Heart right ventricle (tissue), 16 donors: ENCODE measurements around the gene LTN1. TPM values are rescaled to one million over a fixed set of nuclear protein-coding genes. Genes with fewer than 3 reads are reported as not detected.
"Not testable (repeated sequence)": the region's sequence is repeated elsewhere in the genome, so short reads cannot be mapped to it uniquely, and the experiment has no call there.

ENCODE experiments used
- ATAC-seq, 8 donors: fragments of 200-7000 bp; cut with Tn5 transposase; one replicate each; pipeline ENCODE4 v1.9.1; 2020; ENCODE audit warnings: mild to moderate bottlenecking in 8 of 8, moderate library complexity in 8 of 8, moderate number of reproducible peaks in 1 of 8
- DNase-seq, 2 donors: peaks; one replicate each; pipeline ENCODE4 v3.0.0-alpha.2; 2020
- H3K27ac ChIP-seq, 10 donors: fragments of 200-600 bp; sonication (generic) in 2 of 10; one replicate each; pipeline versions ENCODE4 v1.5.0 to v1.8.0; 2020 to 2022; ENCODE audit warnings: mild to moderate bottlenecking in 3 of 10
- H3K27me3 ChIP-seq, 7 donors: fragments of 200-600 bp; one replicate each; pipeline ENCODE4 v1.8.0; 2021 to 2022; ENCODE audit warnings: mild to moderate bottlenecking in 2 of 7
- H3K36me3 ChIP-seq, 9 donors: fragments of 200-600 bp; sonication (generic) in 1 of 9; one replicate each; pipeline versions ENCODE4 v1.5.0 to v1.8.0; 2020 to 2022; ENCODE audit warnings: mild to moderate bottlenecking in 2 of 9
- H3K4me1 ChIP-seq, 9 donors: fragments of 200-600 bp; sonication (generic) in 1 of 9; one replicate each; pipeline versions ENCODE4 v1.5.0 to v1.8.0; 2020 to 2022; ENCODE audit warnings: mild to moderate bottlenecking in 4 of 9
- H3K4me3 ChIP-seq, 10 donors: fragments of 200-600 bp; sonication (generic) in 2 of 10; one replicate each; pipeline versions ENCODE4 v1.5.0 to v1.8.0; 2020 to 2022; ENCODE audit warnings: mild to moderate bottlenecking in 7 of 10, moderate library complexity in 2 of 10
- H3K9me3 ChIP-seq, 11 donors: fragments of 200-600 bp in 10 of 11; sonication (generic) in 2 of 11; one replicate each; pipeline versions ENCODE4 v1.5.0 to v1.8.0; 2013 to 2022; ENCODE audit warnings: mild to moderate bottlenecking in 2 of 11, control low read depth in 1 of 11, moderate library complexity in 1 of 11
- CTCF ChIP-seq, 9 donors: fragments of 200-600 bp; sonication (generic) in 2 of 9; IDR thresholded peaks; one replicate each; pipeline versions ENCODE4 v1.5.0 to v1.8.0; 2021 to 2022; ENCODE audit warnings: antibody characterized with exemption in 9 of 9, mild to moderate bottlenecking in 5 of 9, moderate library complexity in 1 of 9
- WGBS, 2 donors: extraction: QIAGEN DNeasy Blood & Tissue Kit; methylation state at CpG; one replicate each; pipeline ENCODE4 v1.1.7; 2013; ENCODE audit warnings: inconsistent platforms in 1 of 2; 5-methylcytosine and 5-hydroxymethylcytosine counted together
- intact Hi-C, 10 donors: fragments of 100-400 bp; cut with DNase I; formaldehyde crosslinking; loops; one replicate each; pipeline versions ENCODE4 v1.11.1 to v1.14.2; 2022
- polyA plus RNA-seq, 2 donors: library from polyadenylated mRNA; stranded (reverse); fragments of 200-250 nt; gene quantifications; one replicate each; pipeline ENCODE4 v1.2.3, GENCODE V29; 2013
- total RNA-seq, 10 donors: library from RNA; stranded (reverse); fragmentation: NEBNext Ultra II Directional in 3 of 10; extraction: Animal tissue kit (Norgen Biotek cat#: 25700) in 3 of 10; gene quantifications; one replicate each; pipeline versions ENCODE4 v1.2.1 to v1.2.4, GENCODE V29; 2021 to 2023
- donor health status: Arrhythmogenic right ventricular cardiomyopathy.
- donor health status: ischemic (EF 13 %, LVEDD 7.1; RV severe dilation, severe dysfunction).
- donor health status: healthy with polysubstance abuse.
- donor health status: DM: no; HTN: yes; CAD: no.
- donor health status: DM: no; HTN: no; CAD: no.
- donor health status: ischemic (EF 25% LVEDD 6.9; RV normal size, moderate dysfunction).
- donor health status: ischemic (EF 25% LVEDD 5.7; RV mildly dilated, moderate dysfunction).
- donor health status: healthy.
- donor health status: DM: yes; HTN: yes; CAD: no.
- donor health status: Ischemic cardiomyopathy.
- donor health status: ischemic (EF 35%, LVEDD 5.7; RV mildly dilated, moderate dysfunction).
- donor health status: nonischemic (EF 11% LVEDD 7.7; RV severe dilation, severe dysfunction).
- donor health status: DM: yes; HTN: yes; CAD: no.
- donor health status: PGD.
- donor health status: ischemic (EF 29% LVEDD 5.4; RV normal size, mild dysfunction).
- donor health status: nonischemic (EF 23%, LVEDD 6.1; RV moderate dilation, normal function).

Gene LTN1
- total and polyA plus RNA-seq, 12 donors: 3.2 to 20.4 (median 17.7) TPM

- no peak for TF ChIP-seq CTCF (IDR thresholded peaks at IDR 0.05)
- Histone ChIP-seq H3K9me3 (no peaks in the 10 kb centered on the region), H3K27ac (no peak overlapping the region), H3K4me3 (no peak overlapping the region), H3K4me1 (peaks cover 0 to 52% (median 36%) of the 10 kb centered on the region in 9 donors), H3K27me3 (no peaks in the 10 kb centered on the region), H3K36me3 (no peaks in the 10 kb centered on the region)
- ATAC-seq (no peak), DNase-seq (no peak)
- intact Hi-C loops: no loop called here
- 78 to 86% methylated on average over 4 of the region's 4 CpGs for WGBS, 2 donors
These were observed 29.5 kb upstream of the LTN1 start for GRCh38 chr21:29022166-29022565.

GRCh38 chr21:29018540-29018939 is 25.9 kb upstream of the LTN1 start:
- WGBS, 2 donors: 13 to 17% methylated on average over 12 of the region's 12 CpGs
- H3K27ac ChIP-seq: peak overlapping the region in 9 of 10 donors; percentile 83 to 93 (median 87)
- no peaks in the 10 kb centered on the region for H3K27me3 ChIP-seq
- H3K4me3 ChIP-seq: peak overlapping the region; percentile 70 to 98 (median 90)
- no peaks in the 10 kb centered on the region for H3K9me3 ChIP-seq
- DNase-seq (no peak), ATAC-seq (peak in 4 of 8 donors; percentile 9 to 38 (median 30))
- peaks cover 0 to 27% (median 16%) of the 10 kb centered on the region in 9 donors for H3K4me1 ChIP-seq
- intact Hi-C loops: no loop called here
- TF ChIP-seq CTCF (IDR thresholded peaks at IDR 0.05): no peak
- H3K36me3 ChIP-seq: no peaks in the 10 kb centered on the region

GRCh38 chr21:29017639-29018237 is 25.1 kb upstream of the LTN1 start:
- WGBS, 2 donors: 70 to 79% methylated on average over 6 of the region's 6 CpGs
- no peak for DNase-seq
- Histone ChIP-seq H3K4me3 (peak overlapping the region in 6 of 10 donors; percentile 70 to 95 (median 90)), H3K4me1 (peaks cover 0 to 26% (median 16%) of the 10 kb centered on the region in 9 donors), H3K27me3 (no peaks in the 10 kb centered on the region), H3K9me3 (no peaks in the 10 kb centered on the region), H3K36me3 (no peaks in the 10 kb centered on the region), H3K27ac (peak overlapping the region in 1 of 10 donors; percentile 89)
- intact Hi-C loops: no loop called here
- no peak for ATAC-seq
- no peak for TF ChIP-seq CTCF (IDR thresholded peaks at IDR 0.05)

GRCh38 chr21:29011236-29011635 is 18.6 kb upstream of the LTN1 start:
- DNase-seq, intact Hi-C loops, H3K27ac ChIP-seq, H3K9me3 ChIP-seq, H3K27me3 ChIP-seq, ATAC-seq, H3K4me3 ChIP-seq, H3K4me1 ChIP-seq: not testable (repeated sequence)
- H3K36me3 ChIP-seq: peaks cover 0 to 30% (median 14%) of the 10 kb centered on the region in 9 donors
- 97 to 98% methylated on average over 13 to 15 of the region's 30 CpGs for whole genome bisulfite sequencing, 2 donors

- Histone ChIP-seq H3K4me3 (no peak overlapping the region), H3K36me3 (peaks cover 0 to 36% (median 14%) of the 10 kb centered on the region in 9 donors), H3K9me3 (no peaks in the 10 kb centered on the region), H3K27ac (no peak overlapping the region), H3K27me3 (no peaks in the 10 kb centered on the region), H3K4me1 (peaks cover 0 to 9% (median 5%) of the 10 kb centered on the region in 9 donors)
- TF ChIP-seq CTCF (IDR thresholded peaks at IDR 0.05): no peak
- ATAC-seq (no peak), DNase-seq (no peak)
- intact Hi-C loops: no loop called here
- 75 to 79% methylated on average over 3 of the region's 3 CpGs for WGBS, 2 donors
These were observed 15.7 kb upstream of the LTN1 start for GRCh38 chr21:29008367-29008766.
